DND-41 (cell line): ENCODE measurements around the gene FTO.

ENCODE experiments used
- CTCF ChIP-seq: IDR thresholded peaks from 2 replicates; pipeline ENCODE4 v1.5.1; 2012; ENCODE audit warnings: borderline replicate concordance, low read length, moderate library complexity, mild to moderate bottlenecking; ENCODE audit not compliant: poor library complexity, severe bottlenecking; ENCODE audit errors: extremely low read depth
- EZH2 ChIP-seq: IDR thresholded peaks from 3 replicates; pipeline ENCODE4 v1.6.1; 2012; ENCODE audit warnings: borderline replicate concordance, low read depth, mild to moderate bottlenecking, moderate library complexity, low read length, inconsistent platforms; ENCODE audit not compliant: severe bottlenecking

GRCh38 chr16:53805113-53805512, 101.2 kb downstream of the FTO start:
- TF ChIP-seq CTCF (no peak), EZH2 (no peak)
